HG02884 (cell line): ENCODE results near the gene TSC1.

Source experiments
- ATAC-seq: cut with Tn5 transposase; IDR thresholded peaks from one replicate; pipeline ENCODE4 v1.9.1; 2021; ENCODE audit warnings: mild to moderate bottlenecking, moderate library complexity; ENCODE audit not compliant: unreplicated experiment

Gene TSC1

GRCh38 chr9:132864691-132865090, 79.7 kb downstream of the TSC1 start:
- no peak for ATAC-seq

- ATAC-seq, result no peak
Measured at GRCh38 chr9:132864277-132864676, 80.1 kb downstream of the TSC1 start.

- no peak for ATAC-seq
Measured at GRCh38 chr9:132863096-132863495, 81.3 kb downstream of the TSC1 start.

GRCh38 chr9:132862533-132862932, 81.9 kb downstream of the TSC1 start:
- no peak for ATAC-seq

GRCh38 chr9:132861666-132862065, 82.8 kb downstream of the TSC1 start:
- ATAC-seq, result no peak

GRCh38 chr9:132858751-132859150, 85.7 kb downstream of the TSC1 start:
- ATAC-seq, result no peak

- ATAC-seq, result no peak
Measured at GRCh38 chr9:132857616-132858342, 86.6 kb downstream of the TSC1 start.

GRCh38 chr9:132857031-132857430, 87.4 kb downstream of the TSC1 start:
- ATAC-seq, result no peak

GRCh38 chr9:132855904-132856303, 88.5 kb downstream of the TSC1 start:
- no peak for ATAC-seq

- ATAC-seq, result no peak
Measured at GRCh38 chr9:132854832-132855231, 89.6 kb downstream of the TSC1 start.

GRCh38 chr9:132853482-132853881, 90.9 kb downstream of the TSC1 start:
- no peak for ATAC-seq

- ATAC-seq, result no peak
Measured at GRCh38 chr9:132849185-132849706, 95.2 kb downstream of the TSC1 start.

GRCh38 chr9:132846918-132847515, 97.4 kb downstream of the TSC1 start:
- no peak for ATAC-seq

GRCh38 chr9:132846109-132846917, 98.1 kb downstream of the TSC1 start:
- ATAC-seq, result no peak

GRCh38 chr9:132842124-132843044, 102.0 kb downstream of the TSC1 start:
- no peak for ATAC-seq
